Measurements from ENCODE around the gene CXorf49. TPM values are rescaled to one million over a fixed set of nuclear protein-coding genes. Genes with fewer than 3 reads are reported as not detected.

CXorf49 gene
- polyA plus RNA-seq, 1 donor from 2014 or later: not detected

DNA sequence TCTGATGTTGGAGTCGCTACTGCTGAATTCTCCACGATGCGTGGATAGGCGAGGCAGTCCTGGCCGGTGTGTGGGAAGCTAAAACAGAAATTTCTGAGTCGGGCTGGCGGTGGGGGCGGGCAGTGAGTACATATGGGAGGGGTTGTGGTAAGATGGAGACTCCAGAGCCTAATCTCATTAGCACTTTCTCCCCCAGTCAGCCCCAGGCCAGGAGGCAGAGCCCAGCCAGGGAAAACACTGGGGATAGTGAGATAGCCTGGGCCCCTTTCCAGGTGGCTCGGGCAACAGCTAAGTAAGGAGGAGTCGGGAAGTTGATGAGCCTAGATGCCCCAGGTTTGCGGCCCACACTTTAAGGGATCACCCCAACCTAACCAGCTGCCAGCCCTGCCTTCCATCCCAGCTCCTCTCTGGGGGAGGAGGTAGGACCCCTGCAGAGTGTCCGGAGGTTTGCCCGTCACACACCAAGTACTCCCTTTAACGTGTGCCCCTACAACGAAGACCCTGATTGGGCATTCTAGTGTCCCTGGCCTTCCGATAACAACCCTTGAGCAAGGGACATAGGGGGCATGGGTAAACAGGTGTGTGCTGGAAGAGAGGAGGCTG is 53.1 kb downstream of the CXorf49 start:
- TF ChIP-seq SMC3 (conservative IDR thresholded peaks at IDR 0.05; ENCODE audit: poor library complexity) (no peak), REST (IDR thresholded peaks at IDR 0.05; ENCODE audit: borderline replicate concordance) (no peak), RAD21 (conservative IDR thresholded peaks at IDR 0.05) (no peak), MXI1 (conservative IDR thresholded peaks at IDR 0.05; ENCODE audit: poor library complexity, severe bottlenecking) (no peak), EZH2 (IDR thresholded peaks at IDR 0.05; ENCODE audit: borderline replicate concordance, insufficient read depth, low read length, poor library complexity, severe bottlenecking) (no peak), POLR2AphosphoS5 (IDR thresholded peaks at IDR 0.05) (no peak), EP300 (conservative IDR thresholded peaks at IDR 0.05; ENCODE audit: poor library complexity, severe bottlenecking) (no peak), TAF1 (IDR thresholded peaks at IDR 0.05; ENCODE audit: low read depth) (no peak)
- TF ChIP-seq, protein P1, sequence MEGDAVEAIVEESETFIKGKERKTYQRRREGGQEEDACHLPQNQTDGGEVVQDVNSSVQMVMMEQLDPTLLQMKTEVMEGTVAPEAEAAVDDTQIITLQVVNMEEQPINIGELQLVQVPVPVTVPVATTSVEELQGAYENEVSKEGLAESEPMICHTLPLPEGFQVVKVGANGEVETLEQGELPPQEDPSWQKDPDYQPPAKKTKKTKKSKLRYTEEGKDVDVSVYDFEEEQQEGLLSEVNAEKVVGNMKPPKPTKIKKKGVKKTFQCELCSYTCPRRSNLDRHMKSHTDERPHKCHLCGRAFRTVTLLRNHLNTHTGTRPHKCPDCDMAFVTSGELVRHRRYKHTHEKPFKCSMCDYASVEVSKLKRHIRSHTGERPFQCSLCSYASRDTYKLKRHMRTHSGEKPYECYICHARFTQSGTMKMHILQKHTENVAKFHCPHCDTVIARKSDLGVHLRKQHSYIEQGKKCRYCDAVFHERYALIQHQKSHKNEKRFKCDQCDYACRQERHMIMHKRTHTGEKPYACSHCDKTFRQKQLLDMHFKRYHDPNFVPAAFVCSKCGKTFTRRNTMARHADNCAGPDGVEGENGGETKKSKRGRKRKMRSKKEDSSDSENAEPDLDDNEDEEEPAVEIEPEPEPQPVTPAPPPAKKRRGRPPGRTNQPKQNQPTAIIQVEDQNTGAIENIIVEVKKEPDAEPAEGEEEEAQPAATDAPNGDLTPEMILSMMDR (IDR thresholded peaks at IDR 0.05; ENCODE audit: poor library complexity, severe bottlenecking): no peak
- Histone ChIP-seq H3K36me3 (ENCODE audit: insufficient read depth, low read length) (no peaks in the 10 kb centered on the region), H3K9me2 (ENCODE audit: insufficient read depth, low read length) (no peaks in the 10 kb centered on the region), H3K27me3 (ENCODE audit: insufficient read depth, low read depth, low read length) (no peaks in the 10 kb centered on the region), H3K79me2 (replicated peaks; ENCODE audit: insufficient read depth, low read length) (no peaks in the 10 kb centered on the region), H3F3A (ENCODE audit: insufficient read depth, low read length, poor library complexity, severe bottlenecking) (no peaks in the 10 kb centered on the region), H3K4me2 (ENCODE audit: low read length) (no peak overlapping the region), H3K9ac (ENCODE audit: low read length) (no peak overlapping the region), H3K4me3 (ENCODE audit: low read length) (no peak overlapping the region), H4K20me1 (ENCODE audit: insufficient read depth) (no peaks in the 10 kb centered on the region), H2AFZ (ENCODE audit: low read depth, low read length) (no peak overlapping the region), H3K27ac (ENCODE audit: low read length) (no peak overlapping the region), H3K9me3 (ENCODE audit: low read length) (no peaks in the 10 kb centered on the region)

Small RNA genes within 50 kb of the gene (small RNA-seq; reads per million reads assigned to genes)
- gene BX276092.4 (0 reads per million in 3 experiments), gene BX276092.6 (0 reads per million in 3 experiments), gene BX276092.8 (0 reads per million in 3 experiments)

Other genes starting within 250 kb of the CXorf49 start
- gene OGT, start 185.2 kb downstream of the CXorf49 start, polyA plus RNA-seq: 322 and 340 TPM in 2 replicates
- gene GCNA, start 139.8 kb downstream of the CXorf49 start, polyA plus RNA-seq: 11.0 and 14.6 TPM in 2 replicates
- gene CXCR3, start 99.8 kb downstream of the CXorf49 start, polyA plus RNA-seq: not detected in 2 replicates
- gene CXorf49B, start 45.1 kb upstream of the CXorf49 start, polyA plus RNA-seq: not detected in 2 replicates
- 0.87 and 1.5 TPM in 2 replicates for gene NHSL2, start 192.6 kb upstream of the CXorf49 start, polyA plus RNA-seq

Measured in neural cell (in vitro differentiated cells).